ENCODE measurements around the gene MED22. TPM values are rescaled to one million over a fixed set of nuclear protein-coding genes. Genes with fewer than 3 reads are reported as not detected.

Gene MED22
- total RNA-seq, 1 donor from 2014 or later, result 32.9 TPM

Small RNAs within 50 kb of the gene (small RNA-seq; reads per million reads assigned to genes)
- gene RF00019 (not detected), gene SNORD24 (not detected), gene SNORD36A (not detected), gene SNORD36B (not detected), gene SNORD36C (not detected)

Other genes with a start within 250 kb of the MED22 start
- gene RALGDS, start 226.9 kb downstream of the MED22 start, total RNA-seq, result 85.0 TPM
- 27.0 TPM for gene GBGT1, start 184.2 kb downstream of the MED22 start, total RNA-seq
- gene OBP2B, start 138.9 kb downstream of the MED22 start, total RNA-seq, result not detected
- gene ABO, start 72.9 kb downstream of the MED22 start, total RNA-seq, result 17.2 TPM
- 12.8 TPM for gene SURF6, start 11.9 kb downstream of the MED22 start, total RNA-seq
- 1,889 TPM for gene RPL7A, start 87 bp upstream of the MED22 start, total RNA-seq
- 31.2 TPM for gene SURF1, start 8.4 kb upstream of the MED22 start, total RNA-seq
- 19.9 TPM for gene SURF2, start 8.4 kb upstream of the MED22 start, total RNA-seq
- gene SURF4, start 27.9 kb upstream of the MED22 start, total RNA-seq, result 112 TPM
- not detected for gene STKLD1, start 28.2 kb upstream of the MED22 start, total RNA-seq
- 17.2 TPM for gene REXO4, start 69.9 kb upstream of the MED22 start, total RNA-seq
- gene ADAMTS13, start 74.2 kb upstream of the MED22 start, total RNA-seq, result 2.0 TPM
- gene CACFD1, start 111.8 kb upstream of the MED22 start, total RNA-seq, result 9.1 TPM
- 3.7 TPM for gene SLC2A6, start 131.0 kb upstream of the MED22 start, total RNA-seq
- gene MYMK, start 176.8 kb upstream of the MED22 start, total RNA-seq, result not detected
- gene ADAMTSL2, start 186.6 kb upstream of the MED22 start, total RNA-seq, result 2.0 TPM